ENCODE results near the gene PTBP3.

PTBP3 gene

DNA sequence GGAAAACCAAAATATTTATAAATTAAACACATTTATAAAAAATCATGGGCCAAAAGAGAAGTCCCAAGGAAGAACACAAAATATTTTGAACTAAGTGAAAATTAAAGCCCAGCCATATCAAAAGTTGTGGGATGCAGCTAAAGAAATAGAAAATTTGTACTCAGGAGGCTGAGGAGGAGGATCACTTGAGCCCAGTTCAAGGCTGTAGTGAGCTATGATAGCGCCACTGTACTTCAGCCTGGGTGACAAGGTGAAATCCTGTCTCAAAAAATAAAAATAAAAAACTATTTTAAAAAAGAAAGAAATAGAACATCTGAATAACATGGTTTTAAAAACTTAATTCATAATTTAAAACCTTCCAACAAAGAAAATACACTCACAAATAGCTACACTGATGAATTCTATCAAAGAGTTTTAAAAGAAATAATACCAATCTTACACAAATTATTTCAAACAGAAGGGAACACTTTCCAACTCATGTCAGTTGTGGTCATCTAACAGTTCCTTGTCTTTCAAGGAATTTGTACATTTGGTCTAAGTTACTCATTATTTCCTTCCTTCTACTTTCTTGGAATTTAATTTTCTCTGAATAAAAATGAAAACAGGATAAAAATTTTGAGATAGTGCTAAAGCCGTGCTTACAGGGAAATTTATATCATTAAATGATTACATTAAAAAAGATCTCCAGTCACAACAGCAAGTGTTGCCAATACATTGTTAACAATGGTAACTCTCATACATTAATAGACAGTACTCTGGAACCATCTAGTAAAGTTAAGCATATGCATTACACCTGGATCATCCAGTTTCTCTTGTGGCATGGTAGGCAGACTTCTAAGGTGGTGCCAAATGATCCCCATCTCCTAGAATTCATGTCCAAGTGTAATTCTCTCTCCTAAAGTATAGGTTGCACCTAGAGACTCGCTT is 17.8 kb downstream of the PTBP3 start:
- Histone ChIP-seq H3K4me3 (ENCODE audit: low read depth in 1 of 2, low read length in 2 of 2) (no peak overlapping the region), H3K27ac (ENCODE audit: low read length) (no peak overlapping the region), H3K4me1 (ENCODE audit: control insufficient read depth in 1 of 2, insufficient read depth in 2 of 2, low read length in 2 of 2) (peaks cover 0 to 3% of the 10 kb centered on the region in 2 donors), H3K27me3 (ENCODE audit: low read depth, low read length) (no peaks in the 10 kb centered on the region), H3K36me3 (ENCODE audit: control insufficient read depth in 1 of 2, insufficient read depth in 2 of 2, low read length in 2 of 2) (no peaks in the 10 kb centered on the region), H3K9me3 (ENCODE audit: control insufficient read depth in 1 of 2, low read length in 2 of 2) (no peaks in the 10 kb centered on the region)

DNA sequence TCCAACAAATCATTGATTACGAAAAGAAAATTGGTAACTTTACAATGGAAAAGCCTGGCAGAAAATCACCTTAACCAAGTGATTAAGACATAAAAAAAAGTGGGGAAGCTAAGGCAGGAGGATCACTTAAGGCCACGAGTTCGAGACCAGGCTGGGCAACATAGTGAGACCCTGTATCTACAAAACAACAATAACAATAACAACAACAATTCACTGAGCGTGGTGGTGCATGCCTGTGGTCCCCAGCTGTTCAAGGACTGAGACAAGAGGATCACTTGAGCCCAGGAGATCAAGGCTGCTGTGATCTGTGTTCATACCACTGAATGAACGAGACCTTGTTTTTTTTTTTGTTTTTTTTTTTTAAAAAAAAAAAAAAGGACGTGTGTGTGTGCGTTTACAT is 21.3 kb downstream of the PTBP3 start:
- no peak overlapping the region for H3K4me3 ChIP-seq (ENCODE audit: low read depth in 1 of 2, low read length in 2 of 2)
- H3K36me3 ChIP-seq (ENCODE audit: control insufficient read depth in 1 of 2, insufficient read depth in 2 of 2, low read length in 2 of 2), result no peaks in the 10 kb centered on the region
- H3K9me3 ChIP-seq (ENCODE audit: control insufficient read depth in 1 of 2, low read length in 2 of 2), result no peaks in the 10 kb centered on the region
- peaks cover 3 to 7% of the 10 kb centered on the region in 2 donors for H3K4me1 ChIP-seq (ENCODE audit: control insufficient read depth in 1 of 2, insufficient read depth in 2 of 2, low read length in 2 of 2)
- H3K27me3 ChIP-seq (ENCODE audit: low read depth, low read length), result no peaks in the 10 kb centered on the region
- no peak overlapping the region for H3K27ac ChIP-seq (ENCODE audit: low read length)

DNA sequence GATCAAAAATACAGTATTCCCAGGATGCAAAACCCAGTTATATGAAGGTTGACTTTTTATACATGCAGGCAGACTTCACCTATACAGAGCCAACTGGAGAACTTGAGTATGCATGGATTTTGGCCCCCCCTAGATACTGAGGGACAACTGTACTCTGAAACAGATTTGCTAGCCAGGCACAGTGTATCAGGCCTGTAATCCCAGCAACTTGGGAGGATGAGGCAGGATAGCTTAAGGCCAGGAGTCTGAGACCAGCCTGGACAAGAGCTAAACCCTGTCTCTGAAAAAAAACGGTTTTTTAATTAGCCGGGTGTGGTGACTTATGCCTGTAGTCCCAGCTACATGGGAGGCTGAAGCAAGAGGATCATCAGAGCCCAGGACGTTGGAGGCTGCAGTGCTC is 21.9 kb downstream of the PTBP3 start:
- Histone ChIP-seq H3K4me1 (ENCODE audit: control insufficient read depth in 1 of 2, insufficient read depth in 2 of 2, low read length in 2 of 2) (peaks cover 3 to 7% of the 10 kb centered on the region in 2 donors), H3K36me3 (ENCODE audit: control insufficient read depth in 1 of 2, insufficient read depth in 2 of 2, low read length in 2 of 2) (no peaks in the 10 kb centered on the region), H3K9me3 (ENCODE audit: control insufficient read depth in 1 of 2, low read length in 2 of 2) (no peaks in the 10 kb centered on the region), H3K27ac (ENCODE audit: low read length) (no peak overlapping the region), H3K27me3 (ENCODE audit: low read depth, low read length) (no peaks in the 10 kb centered on the region), H3K4me3 (ENCODE audit: low read depth in 1 of 2, low read length in 2 of 2) (no peak overlapping the region)

DNA sequence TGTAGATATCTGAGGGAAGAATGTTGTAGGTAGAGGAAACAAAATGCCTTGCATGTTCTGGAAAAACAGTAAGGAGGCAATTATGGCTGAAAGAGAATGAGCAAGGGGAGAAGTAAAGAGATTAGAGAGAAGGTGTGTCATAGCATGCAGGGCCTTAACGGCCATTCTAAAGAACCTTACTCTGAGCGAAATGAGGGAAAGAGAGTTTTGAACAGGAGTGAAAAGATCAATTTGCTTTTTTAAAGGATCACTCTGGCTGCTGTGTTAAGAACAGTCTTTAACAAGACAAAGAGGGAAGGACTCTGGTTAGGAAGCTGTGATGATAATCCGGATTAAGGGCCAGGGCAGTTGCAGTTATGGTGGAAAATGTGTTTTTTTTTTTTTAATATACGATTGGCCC is 22.6 kb downstream of the PTBP3 start:
- no peak overlapping the region for H3K4me3 ChIP-seq (ENCODE audit: low read depth in 1 of 2, low read length in 2 of 2)
- H3K9me3 ChIP-seq (ENCODE audit: control insufficient read depth in 1 of 2, low read length in 2 of 2), result no peaks in the 10 kb centered on the region
- no peaks in the 10 kb centered on the region for H3K27me3 ChIP-seq (ENCODE audit: low read depth, low read length)
- no peaks in the 10 kb centered on the region for H3K36me3 ChIP-seq (ENCODE audit: control insufficient read depth in 1 of 2, insufficient read depth in 2 of 2, low read length in 2 of 2)
- no peak overlapping the region for H3K27ac ChIP-seq (ENCODE audit: low read length)
- peaks cover under 1 to 7% of the 10 kb centered on the region in 2 donors for H3K4me1 ChIP-seq (ENCODE audit: control insufficient read depth in 1 of 2, insufficient read depth in 2 of 2, low read length in 2 of 2)

DNA sequence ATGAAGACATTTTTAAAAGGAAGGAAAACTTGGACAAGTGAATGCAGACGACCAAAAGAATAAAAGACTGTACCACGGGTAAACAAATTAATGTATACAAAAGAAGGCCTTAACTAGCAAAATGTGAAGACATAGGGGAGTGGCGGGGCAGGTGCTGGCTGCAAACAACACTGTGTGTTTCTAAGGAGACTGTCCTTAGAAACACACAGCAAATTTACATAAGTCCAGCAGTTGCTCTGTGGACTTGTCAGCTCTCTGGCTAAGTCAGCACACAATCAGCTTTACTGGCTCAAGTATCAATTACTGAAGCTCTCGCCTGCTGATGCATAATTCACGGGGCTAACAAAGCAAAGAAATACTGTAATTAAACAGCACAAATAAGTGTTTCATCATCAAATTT is 24.8 kb downstream of the PTBP3 start:
- H3K4me1 ChIP-seq (ENCODE audit: control insufficient read depth in 1 of 2, insufficient read depth in 2 of 2, low read length in 2 of 2), result peaks cover 0 to 7% of the 10 kb centered on the region in 2 donors
- H3K9me3 ChIP-seq (ENCODE audit: control insufficient read depth in 1 of 2, low read length in 2 of 2), result no peaks in the 10 kb centered on the region
- H3K4me3 ChIP-seq (ENCODE audit: low read depth in 1 of 2, low read length in 2 of 2), result no peak overlapping the region
- no peak overlapping the region for H3K27ac ChIP-seq (ENCODE audit: low read length)
- H3K27me3 ChIP-seq (ENCODE audit: low read depth, low read length), result no peaks in the 10 kb centered on the region
- H3K36me3 ChIP-seq (ENCODE audit: control insufficient read depth in 1 of 2, insufficient read depth in 2 of 2, low read length in 2 of 2), result no peaks in the 10 kb centered on the region

DNA sequence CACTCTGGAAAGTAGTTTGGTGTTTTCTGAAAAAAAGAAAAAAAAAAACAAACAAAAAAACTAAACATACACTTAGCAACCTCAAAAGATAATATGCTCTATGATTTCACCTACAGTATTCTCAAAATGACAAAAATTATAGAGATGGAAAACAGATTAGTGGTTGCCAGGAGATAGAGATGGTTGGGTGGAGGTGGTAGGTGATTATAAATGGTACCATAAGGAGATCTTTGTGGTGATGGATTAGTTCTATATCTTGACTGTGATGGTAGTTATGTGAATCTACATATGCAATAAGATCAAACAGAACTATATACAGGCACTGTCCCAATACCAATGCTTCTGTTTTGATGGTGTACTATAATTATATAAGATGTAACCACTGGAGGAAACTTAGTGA is 32.0 kb downstream of the PTBP3 start:
- H3K4me3 ChIP-seq (ENCODE audit: low read depth in 1 of 2, low read length in 2 of 2), result no peak overlapping the region
- H3K9me3 ChIP-seq (ENCODE audit: control insufficient read depth in 1 of 2, low read length in 2 of 2), result no peaks in the 10 kb centered on the region
- H3K4me1 ChIP-seq (ENCODE audit: control insufficient read depth in 1 of 2, insufficient read depth in 2 of 2, low read length in 2 of 2), result peaks cover 0 to 6% of the 10 kb centered on the region in 2 donors
- no peaks in the 10 kb centered on the region for H3K36me3 ChIP-seq (ENCODE audit: control insufficient read depth in 1 of 2, insufficient read depth in 2 of 2, low read length in 2 of 2)
- H3K27ac ChIP-seq (ENCODE audit: low read length), result no peak overlapping the region
- H3K27me3 ChIP-seq (ENCODE audit: low read depth, low read length), result no peaks in the 10 kb centered on the region

DNA sequence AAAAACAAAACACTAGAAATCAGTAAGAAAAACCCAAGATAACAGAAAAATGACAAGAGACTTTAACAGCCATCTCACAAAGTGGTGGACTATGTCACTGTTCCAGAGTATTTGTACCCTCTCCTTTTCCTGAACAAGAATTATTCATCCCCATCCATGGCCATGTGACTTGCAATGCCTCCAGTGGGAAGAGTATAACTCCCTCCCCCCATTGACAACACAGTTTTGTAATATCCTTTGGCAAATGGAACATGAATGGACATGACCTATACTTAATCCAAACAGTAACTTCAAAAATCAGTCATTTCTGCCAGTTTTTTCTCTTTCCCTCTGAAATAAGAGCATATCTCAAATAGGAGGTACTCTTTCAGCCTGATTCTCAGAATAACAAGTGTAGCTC is 33.9 kb downstream of the PTBP3 start:
- H3K27me3 ChIP-seq (ENCODE audit: low read depth, low read length), result no peaks in the 10 kb centered on the region
- H3K4me1 ChIP-seq (ENCODE audit: control insufficient read depth in 1 of 2, insufficient read depth in 2 of 2, low read length in 2 of 2), result peaks cover 0 to 6% of the 10 kb centered on the region in 2 donors
- no peaks in the 10 kb centered on the region for H3K9me3 ChIP-seq (ENCODE audit: control insufficient read depth in 1 of 2, low read length in 2 of 2)
- H3K4me3 ChIP-seq (ENCODE audit: low read depth in 1 of 2, low read length in 2 of 2), result no peak overlapping the region
- H3K36me3 ChIP-seq (ENCODE audit: control insufficient read depth in 1 of 2, insufficient read depth in 2 of 2, low read length in 2 of 2), result no peaks in the 10 kb centered on the region
- no peak overlapping the region for H3K27ac ChIP-seq (ENCODE audit: low read length)

DNA sequence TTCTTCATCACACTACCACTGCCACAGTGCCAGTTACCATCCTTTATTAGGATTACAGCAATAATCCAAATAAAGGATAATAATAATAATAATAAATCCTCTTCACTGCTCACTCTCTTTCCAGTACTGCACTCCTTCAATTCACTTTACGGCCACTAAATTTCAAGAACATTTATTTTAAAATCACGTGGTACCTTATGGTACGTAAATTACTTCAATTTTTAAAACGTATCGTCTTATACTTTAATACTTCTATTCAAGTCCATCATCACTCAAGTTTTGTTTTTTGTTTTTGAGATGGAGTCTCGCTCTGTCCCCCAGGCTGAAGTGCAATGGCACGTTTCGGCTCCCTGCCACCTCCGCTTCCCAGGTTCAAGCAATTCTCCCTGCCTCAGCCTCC is 36.5 kb downstream of the PTBP3 start:
- peaks cover 8 to 10% of the 10 kb centered on the region in 2 donors for H3K36me3 ChIP-seq (ENCODE audit: control insufficient read depth in 1 of 2, insufficient read depth in 2 of 2, low read length in 2 of 2)
- H3K27ac ChIP-seq (ENCODE audit: low read length), result no peak overlapping the region
- no peaks in the 10 kb centered on the region for H3K27me3 ChIP-seq (ENCODE audit: low read depth, low read length)
- no peak overlapping the region for H3K4me3 ChIP-seq (ENCODE audit: low read depth in 1 of 2, low read length in 2 of 2)
- peaks cover 0 to 6% of the 10 kb centered on the region in 2 donors for H3K4me1 ChIP-seq (ENCODE audit: control insufficient read depth in 1 of 2, insufficient read depth in 2 of 2, low read length in 2 of 2)
- no peaks in the 10 kb centered on the region for H3K9me3 ChIP-seq (ENCODE audit: control insufficient read depth in 1 of 2, low read length in 2 of 2)

DNA sequence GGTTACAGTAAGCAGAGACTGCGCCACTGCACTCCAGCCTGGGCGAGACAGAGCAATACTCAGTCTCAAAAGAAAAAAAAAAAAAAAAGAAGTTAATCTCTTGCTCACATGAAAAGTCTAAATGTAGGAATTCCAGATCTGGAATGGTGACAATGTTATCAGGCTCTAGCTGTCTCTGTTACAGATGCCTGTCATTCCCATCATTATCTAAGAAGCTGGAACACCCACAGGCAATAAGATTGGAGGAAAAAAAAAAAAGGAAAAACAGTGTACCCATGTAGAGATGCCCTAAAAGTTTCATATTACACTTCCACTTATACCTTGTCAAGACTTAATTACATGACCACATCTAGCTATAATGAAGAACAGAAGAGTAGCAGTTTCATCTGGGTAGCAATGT is 38.2 kb downstream of the PTBP3 start:
- Histone ChIP-seq H3K4me1 (ENCODE audit: control insufficient read depth in 1 of 2, insufficient read depth in 2 of 2, low read length in 2 of 2) (peaks cover 0 to 6% of the 10 kb centered on the region in 2 donors), H3K27me3 (ENCODE audit: low read depth, low read length) (no peaks in the 10 kb centered on the region), H3K9me3 (ENCODE audit: control insufficient read depth in 1 of 2, low read length in 2 of 2) (no peaks in the 10 kb centered on the region), H3K36me3 (ENCODE audit: control insufficient read depth in 1 of 2, insufficient read depth in 2 of 2, low read length in 2 of 2) (peaks cover 8 to 10% of the 10 kb centered on the region in 2 donors), H3K27ac (ENCODE audit: low read length) (no peak overlapping the region), H3K4me3 (ENCODE audit: low read depth in 1 of 2, low read length in 2 of 2) (no peak overlapping the region)

DNA sequence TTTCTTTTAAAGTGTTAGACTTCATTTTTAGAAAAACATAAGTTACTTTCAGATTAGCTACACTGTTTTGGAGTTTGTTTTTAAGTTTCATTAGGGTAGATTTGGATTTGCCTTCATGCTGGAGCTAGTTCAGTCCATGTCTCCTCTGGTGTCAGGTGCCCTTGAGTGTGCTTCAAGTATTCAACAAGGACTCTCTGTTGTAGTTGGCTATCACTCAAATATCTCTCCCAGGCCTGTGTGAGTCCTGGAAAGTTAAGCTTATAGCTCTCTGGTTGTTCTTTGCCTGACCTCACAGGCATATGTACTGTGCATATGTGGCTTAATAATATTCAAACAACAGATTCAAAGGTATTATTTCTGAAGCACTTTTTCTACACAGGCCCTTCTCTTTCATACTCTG is 45.4 kb downstream of the PTBP3 start:
- no peaks in the 10 kb centered on the region for H3K27me3 ChIP-seq (ENCODE audit: low read depth, low read length)
- no peak overlapping the region for H3K4me3 ChIP-seq (ENCODE audit: low read depth in 1 of 2, low read length in 2 of 2)
- H3K4me1 ChIP-seq (ENCODE audit: control insufficient read depth in 1 of 2, insufficient read depth in 2 of 2, low read length in 2 of 2), result no peaks in the 10 kb centered on the region
- H3K36me3 ChIP-seq (ENCODE audit: control insufficient read depth in 1 of 2, insufficient read depth in 2 of 2, low read length in 2 of 2), result peaks cover 0 to 8% of the 10 kb centered on the region in 2 donors
- H3K27ac ChIP-seq (ENCODE audit: low read length), result no peak overlapping the region
- H3K9me3 ChIP-seq (ENCODE audit: control insufficient read depth in 1 of 2, low read length in 2 of 2), result no peaks in the 10 kb centered on the region

DNA sequence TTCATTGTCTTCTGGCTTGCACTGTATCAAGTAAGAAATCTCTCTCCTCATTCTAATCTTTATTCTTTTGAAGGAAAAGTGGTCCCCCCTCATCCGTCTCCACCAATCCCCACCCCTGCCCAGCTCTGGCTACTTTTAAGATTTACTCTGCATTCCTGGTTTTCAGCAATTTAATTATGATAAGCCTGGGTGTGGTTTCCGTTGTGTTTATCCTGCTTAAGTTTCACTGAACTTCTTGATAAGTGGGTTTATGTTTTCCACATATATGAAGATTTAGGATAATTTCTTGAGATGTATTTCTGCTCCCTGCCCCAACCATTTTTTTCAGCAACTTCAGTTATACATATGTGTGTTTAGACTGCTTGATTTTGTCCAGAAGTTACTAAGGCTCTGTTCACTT is 46.5 kb downstream of the PTBP3 start:
- Histone ChIP-seq H3K36me3 (ENCODE audit: control insufficient read depth in 1 of 2, insufficient read depth in 2 of 2, low read length in 2 of 2) (peaks cover 0 to 4% of the 10 kb centered on the region in 2 donors), H3K9me3 (ENCODE audit: control insufficient read depth in 1 of 2, low read length in 2 of 2) (no peaks in the 10 kb centered on the region), H3K27ac (ENCODE audit: low read length) (no peak overlapping the region), H3K27me3 (ENCODE audit: low read depth, low read length) (no peaks in the 10 kb centered on the region), H3K4me3 (ENCODE audit: low read depth in 1 of 2, low read length in 2 of 2) (no peak overlapping the region), H3K4me1 (ENCODE audit: control insufficient read depth in 1 of 2, insufficient read depth in 2 of 2, low read length in 2 of 2) (no peaks in the 10 kb centered on the region)

DNA sequence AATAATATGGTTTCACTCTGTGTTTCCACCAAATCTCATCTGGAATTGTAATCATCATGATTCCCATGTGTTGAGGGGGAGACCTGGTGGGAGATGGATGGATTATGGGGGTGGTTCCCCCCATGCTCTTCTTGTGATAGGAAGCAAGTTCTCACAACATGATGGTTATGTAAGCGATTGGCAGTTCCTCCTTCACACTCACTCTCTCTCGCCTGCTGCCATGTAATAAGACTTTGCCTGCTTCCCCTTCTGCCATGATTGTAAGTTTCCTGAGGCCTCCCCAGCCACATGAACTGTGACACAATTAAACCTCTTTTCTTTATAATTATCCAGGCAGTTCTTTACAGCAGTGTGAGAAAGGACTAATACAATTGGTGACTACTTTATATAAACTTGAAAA is 48.4 kb downstream of the PTBP3 start:
- H3K36me3 ChIP-seq (ENCODE audit: control insufficient read depth in 1 of 2, insufficient read depth in 2 of 2, low read length in 2 of 2), result peaks cover 0 to 4% of the 10 kb centered on the region in 2 donors
- H3K9me3 ChIP-seq (ENCODE audit: control insufficient read depth in 1 of 2, low read length in 2 of 2), result no peaks in the 10 kb centered on the region
- H3K4me3 ChIP-seq (ENCODE audit: low read depth in 1 of 2, low read length in 2 of 2), result no peak overlapping the region
- H3K4me1 ChIP-seq (ENCODE audit: control insufficient read depth in 1 of 2, insufficient read depth in 2 of 2, low read length in 2 of 2), result no peaks in the 10 kb centered on the region
- H3K27me3 ChIP-seq (ENCODE audit: low read depth, low read length), result no peaks in the 10 kb centered on the region
- H3K27ac ChIP-seq (ENCODE audit: low read length), result no peak overlapping the region

Measured in muscle layer of duodenum (tissue), 2 donors.